HCT116 (cell line): ENCODE measurements around the gene TUBGCP5. TPM values are rescaled to one million over a fixed set of nuclear protein-coding genes. Genes with fewer than 3 reads are reported as not detected.

Experiments
- ATAC-seq: fragments of 200-7000 bp; cut with Tn5 transposase; 2 replicates; pipeline ENCODE4 v1.9.1; 2020; ENCODE audit warnings: mild to moderate bottlenecking, moderate library complexity
- BruUV-seq: library from RNA; stranded (reverse); fragments of 400-500 nt; replicated peaks from 2 replicates; lab custom pipeline; 2021; lab: Mats Ljungman, UMichigan
- CTCF ChIA-PET: fragments of 300-600 bp; sonication (Branson Sonifier 250); formaldehyde crosslinking; loops from one replicate; lab custom pipeline; 2021; ENCODE audit warnings: antibody characterized with exemption; lab: Charles Lee
- POLR2A ChIA-PET: fragments of 300-600, 350-600 bp; sonication (Branson Sonifier 250); formaldehyde crosslinking; loops from one replicate; lab custom pipeline; 2021; ENCODE audit warnings: antibody characterized with exemption; lab: Charles Lee
- RAD21 ChIA-PET, 2 experiments: fragments of 300-600 bp; sonication (Branson Sonifier 250); formaldehyde crosslinking; loops; one replicate each; lab custom pipeline; 2023; ENCODE audit warnings: low total read pairs in 2 of 2; ENCODE audit not compliant: uncharacterized antibody in 2 of 2, unreplicated experiment in 2 of 2, low non-redundant PET in 1 of 2; lab: Charles Lee
- DNase-seq: peaks from one replicate; pipeline ENCODE4 v3.0.0-alpha.2; 2010; ENCODE audit warnings: low read depth, low spot score
- H2AFZ ChIP-seq: fragments of 200-600 bp; shearing (Covaris generic), sonication (generic); 2 replicates; pipeline ENCODE4 v1.6.1; 2017; ENCODE audit warnings: low read depth, mixed run types, mixed read lengths, antibody characterized with exemption, low read length; ENCODE audit not compliant: poor library complexity, severe bottlenecking
- H3K27ac ChIP-seq: 2 replicates; pipeline ENCODE4 v1.5.1; 2012; ENCODE audit warnings: low read depth, low read length
- H3K27me3 ChIP-seq: fragments of 200-600 bp; sonication (generic); 2 replicates; pipeline ENCODE4 v1.6.1; 2016; ENCODE audit warnings: mixed run types, low read length, mixed read lengths; ENCODE audit not compliant: insufficient read depth
- H3K36me3 ChIP-seq, 2 experiments: fragments of 200-500 bp in 1 of 2; fragments of 200-600 bp in 1 of 2; sonication (Bioruptor generic) in 1 of 2; sonication (generic) in 1 of 2; 2 replicates each; pipeline versions ENCODE4 v1.5.1 to v1.6.1; 2014 to 2016; ENCODE audit warnings: low read length in 2 of 2, inconsistent platforms in 1 of 2, mixed read lengths in 1 of 2, mixed run types in 1 of 2; ENCODE audit not compliant: insufficient read depth in 2 of 2, control insufficient read depth in 1 of 2
- H3K4me1 ChIP-seq, 2 experiments: fragments of 200-600 bp in 1 of 2; sonication (generic) in 1 of 2; 2 replicates each; pipeline versions ENCODE4 v1.5.1 to v1.6.1; 2012 to 2017; ENCODE audit warnings: low read length in 2 of 2, inconsistent platforms in 1 of 2, mild to moderate bottlenecking in 1 of 2, mixed read lengths in 1 of 2, mixed run types in 1 of 2, moderate library complexity in 1 of 2; ENCODE audit not compliant: insufficient read depth in 2 of 2, control insufficient read depth in 1 of 2
- H3K4me2 ChIP-seq: fragments of 200-600 bp; sonication (generic); 2 replicates; pipeline ENCODE4 v1.6.1; 2017; ENCODE audit warnings: mixed run types, low read length, mixed read lengths
- H3K4me3 ChIP-seq, 2 experiments: fragments of 200-600 bp in 1 of 2; sonication (generic) in 1 of 2; replicated peaks in 1 of 2; 2 replicates each; pipeline ENCODE4 v1.5.1; 2011 to 2016; ENCODE audit warnings: low read length in 2 of 2, control low read depth in 1 of 2, low read depth in 1 of 2, mild to moderate bottlenecking in 1 of 2, mixed read lengths in 1 of 2, mixed run types in 1 of 2
- H3K79me2 ChIP-seq: fragments of 200-600 bp; sonication (generic); 2 replicates; pipeline ENCODE4 v1.6.1; 2017; ENCODE audit warnings: mild to moderate bottlenecking, mixed run types, low read length, moderate library complexity, mixed read lengths; ENCODE audit not compliant: insufficient read depth
- H3K9ac ChIP-seq: fragments of 200-600 bp; sonication (generic); 2 replicates; pipeline ENCODE4 v1.6.1; 2016; ENCODE audit warnings: low read length, mixed read lengths
- H3K9me2 ChIP-seq: fragments of 200-600 bp; sonication (generic), shearing (Covaris generic); 2 replicates; pipeline ENCODE4 v1.6.1; 2017; ENCODE audit warnings: mixed run types, mild to moderate bottlenecking, moderate library complexity; ENCODE audit not compliant: insufficient read depth
- H3K9me3 ChIP-seq, 2 experiments: fragments of 200-500 bp in 1 of 2; fragments of 200-600 bp in 1 of 2; sonication (Bioruptor generic) in 1 of 2; sonication (generic) in 1 of 2; 2 replicates each; pipeline ENCODE4 v1.6.1; 2014 to 2017; ENCODE audit warnings: low read length in 2 of 2, mixed read lengths in 2 of 2, inconsistent platforms in 1 of 2, low read depth in 1 of 2, mild to moderate bottlenecking in 1 of 2, mixed run types in 1 of 2, moderate library complexity in 1 of 2; ENCODE audit not compliant: control insufficient read depth in 1 of 2, insufficient read depth in 1 of 2
- H4K20me1 ChIP-seq: fragments of 200-600 bp; sonication (generic), shearing (Covaris generic); 2 replicates; pipeline ENCODE4 v1.6.1; 2017; ENCODE audit warnings: mixed run types, mild to moderate bottlenecking, moderate library complexity; ENCODE audit not compliant: insufficient read depth
- CBX3 ChIP-seq: IDR thresholded peaks from 2 replicates; pipeline ENCODE4 v1.6.1; 2012; ENCODE audit warnings: low read depth
- CEBPB ChIP-seq: IDR thresholded peaks from 2 replicates; pipeline ENCODE4 v1.6.1; 2012; ENCODE audit warnings: low read depth
- EGR1 ChIP-seq: IDR thresholded peaks from 2 replicates; pipeline ENCODE4 v1.6.1; 2012; ENCODE audit warnings: low read depth
- ELF1 ChIP-seq: IDR thresholded peaks from 2 replicates; pipeline ENCODE4 v1.6.1; 2012; ENCODE audit warnings: low read depth, borderline replicate concordance
- EZH2phosphoT487 ChIP-seq: fragments of 200-600 bp; IDR thresholded peaks from 2 replicates; pipeline ENCODE4 v1.6.1; 2018; ENCODE audit warnings: antibody characterized with exemption, borderline replicate concordance
- POLR2A ChIP-seq: IDR thresholded peaks from 2 replicates; pipeline ENCODE4 v1.7.0; 2011; ENCODE audit warnings: borderline replicate concordance; ENCODE audit not compliant: insufficient read depth, insufficient read length; ENCODE audit errors: extremely low read depth
- RAD21 ChIP-seq: IDR thresholded peaks from 2 replicates; pipeline ENCODE4 v1.6.1; 2012; ENCODE audit warnings: low read depth, mild to moderate bottlenecking
- SP1 ChIP-seq: IDR thresholded peaks from 2 replicates; pipeline ENCODE4 v1.6.1; 2012; ENCODE audit warnings: low read depth
- SRF ChIP-seq: IDR thresholded peaks from 2 replicates; pipeline ENCODE4 v1.6.1; 2012; ENCODE audit warnings: low read depth
- TCF7L2 ChIP-seq: IDR thresholded peaks from 2 replicates; pipeline ENCODE4 v1.7.0; 2011; ENCODE audit warnings: borderline replicate concordance, inconsistent platforms; ENCODE audit not compliant: insufficient read depth, insufficient read length; ENCODE audit errors: extremely low read depth
- YY1 ChIP-seq: IDR thresholded peaks from 2 replicates; pipeline ENCODE4 v1.6.1; 2011; ENCODE audit warnings: low read length, low read depth, moderate library complexity, mild to moderate bottlenecking; ENCODE audit not compliant: insufficient replicate concordance; ENCODE audit errors: extremely low read depth
- intact Hi-C: fragments of 100-400 bp; cut with micrococcal nuclease; formaldehyde crosslinking; loops from 2 replicates; pipeline ENCODE4 v1.10.0; 2022
- total RNA-seq: library from RNA; stranded (reverse); gene quantifications from one replicate; pipeline ENCODE4 v1.2.1, GENCODE V29; 2021; ENCODE audit not compliant: unreplicated experiment
- TF ChIP-seq, protein P1 (sequence below): IDR thresholded peaks from 2 replicates; pipeline ENCODE4 v1.6.1; 2011; ENCODE audit warnings: mild to moderate bottlenecking, low read length, moderate library complexity; ENCODE audit not compliant: insufficient replicate concordance; ENCODE audit errors: extremely low read depth
- TF ChIP-seq, protein P2 (sequence below), 3 experiments: fragments of 200-600 bp in 1 of 3; sonication (generic) in 1 of 3; IDR thresholded peaks in 2 of 3; conservative IDR thresholded peaks in 1 of 3; 2 replicates each; pipeline ENCODE4 v1.5.1; 2012 to 2017; ENCODE audit warnings: low read depth in 2 of 3, low read length in 2 of 3, antibody characterized with exemption in 1 of 3, borderline replicate concordance in 1 of 3, control low read depth in 1 of 3, mild to moderate bottlenecking in 1 of 3, mixed read lengths in 1 of 3, mixed run types in 1 of 3, moderate library complexity in 1 of 3; ENCODE audit not compliant: insufficient read depth in 1 of 3

Gene TUBGCP5
- total RNA-seq, 1 experiment from 2014 or later: 17.9 TPM

DNA sequence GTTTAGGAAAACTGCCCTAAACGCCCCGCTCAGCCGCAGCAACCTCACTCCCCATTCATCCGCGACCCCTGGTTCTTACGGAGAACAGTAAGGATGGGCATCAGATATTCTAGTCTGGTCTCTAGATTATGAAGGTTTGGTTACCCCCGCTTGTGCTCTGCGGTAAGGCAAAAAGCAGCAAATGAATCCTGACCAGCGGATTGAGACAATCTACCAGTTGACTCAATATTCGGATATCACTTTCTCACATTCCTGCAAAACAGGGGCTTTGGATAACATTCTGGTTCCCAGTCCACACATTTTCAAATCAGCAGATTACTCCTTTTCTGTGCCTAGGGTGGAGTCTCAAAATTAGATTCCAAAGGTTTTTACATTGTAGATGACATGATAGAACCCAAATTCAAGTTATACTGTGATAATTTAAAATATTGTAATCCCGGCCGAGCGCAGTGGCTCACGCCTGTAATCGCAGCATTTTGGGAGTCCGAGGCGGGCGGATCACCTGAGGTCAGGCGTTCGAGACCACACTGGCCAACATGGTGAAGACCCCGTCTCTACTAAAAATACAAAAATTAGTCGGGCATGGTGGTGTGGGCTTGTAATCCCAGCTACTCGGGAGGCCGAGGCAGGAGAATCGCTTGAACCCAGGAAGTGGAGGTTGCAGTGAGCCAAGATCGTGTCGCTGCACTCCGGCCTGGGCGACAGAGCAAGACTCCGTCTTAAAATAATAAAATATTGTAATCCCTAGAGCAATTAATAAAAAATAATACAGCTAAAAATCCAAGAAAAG is 58.1 kb downstream of the TUBGCP5 start:
- Histone ChIP-seq H3K27ac (peak overlapping the region; percentile 93), H3K79me2 (peaks cover 36% of the 10 kb centered on the region), H3K4me1 (peaks cover 15 to 23% of the 10 kb centered on the region in 2 experiments), H3K4me3 (peak overlapping the region; percentile 91 to 95), H3K27me3 (no peaks in the 10 kb centered on the region), H3K4me2 (peak overlapping the region; percentile 87), H3K9ac (peak overlapping the region; percentile 80), H4K20me1 (peaks cover 11% of the 10 kb centered on the region; the same call in 1 of the 2 replicates), H2AFZ (no peak overlapping the region), H3K9me3 (no peaks in the 10 kb centered on the region), H3K36me3 (no peaks in the 10 kb centered on the region), H3K9me2 (no peaks in the 10 kb centered on the region)
- ChIA-PET CTCF (no interaction called here), POLR2A (no interaction called here), RAD21 (no interaction called here)
- TF ChIP-seq CEBPB (no peak), ELF1 (no peak), EGR1 (no peak), EZH2phosphoT487 (no peak)
- DNase-seq (no peak), ATAC-seq (no peak)
- intact Hi-C loops: loop anchor here (5.0 kb wide), 1 partner anchor 84 kb away; no protein-coding TSS in a partner anchor
- TSS peak; percentile 79 for BruUV-seq

- Histone ChIP-seq H3K4me3 (peak within 1 kb of the TSS; percentile 91 to 95), H3K27me3 (no peaks in the 10 kb centered on the region), H2AFZ (no peak within 1 kb of the TSS), H4K20me1 (peaks cover 11% of the 10 kb centered on the region; the same call in 1 of the 2 replicates), H3K9ac (peak within 1 kb of the TSS; percentile 80), H3K9me3 (no peaks in the 10 kb centered on the region), H3K4me2 (peak within 1 kb of the TSS; percentile 87), H3K36me3 (no peaks in the 10 kb centered on the region), H3K4me1 (peaks cover 15 to 23% of the 10 kb centered on the region in 2 experiments), H3K79me2 (peaks cover 45% of the 10 kb centered on the region), H3K9me2 (no peaks in the 10 kb centered on the region), H3K27ac (peak within 1 kb of the TSS; percentile 93)
- peak; percentile 87 for ATAC-seq
- DNase-seq: peak; percentile 61
- RAD21 ChIA-PET: no interaction called here
- POLR2A ChIA-PET: no interaction called here
- CTCF ChIA-PET: no interaction called here
- intact Hi-C loops: loop anchor here (5.0 kb wide), 1 partner anchor 83 kb away; no protein-coding TSS in a partner anchor
- no TSS peak for BruUV-seq
- no peak for TF ChIP-seq POLR2A
- TF ChIP-seq, protein P1, sequence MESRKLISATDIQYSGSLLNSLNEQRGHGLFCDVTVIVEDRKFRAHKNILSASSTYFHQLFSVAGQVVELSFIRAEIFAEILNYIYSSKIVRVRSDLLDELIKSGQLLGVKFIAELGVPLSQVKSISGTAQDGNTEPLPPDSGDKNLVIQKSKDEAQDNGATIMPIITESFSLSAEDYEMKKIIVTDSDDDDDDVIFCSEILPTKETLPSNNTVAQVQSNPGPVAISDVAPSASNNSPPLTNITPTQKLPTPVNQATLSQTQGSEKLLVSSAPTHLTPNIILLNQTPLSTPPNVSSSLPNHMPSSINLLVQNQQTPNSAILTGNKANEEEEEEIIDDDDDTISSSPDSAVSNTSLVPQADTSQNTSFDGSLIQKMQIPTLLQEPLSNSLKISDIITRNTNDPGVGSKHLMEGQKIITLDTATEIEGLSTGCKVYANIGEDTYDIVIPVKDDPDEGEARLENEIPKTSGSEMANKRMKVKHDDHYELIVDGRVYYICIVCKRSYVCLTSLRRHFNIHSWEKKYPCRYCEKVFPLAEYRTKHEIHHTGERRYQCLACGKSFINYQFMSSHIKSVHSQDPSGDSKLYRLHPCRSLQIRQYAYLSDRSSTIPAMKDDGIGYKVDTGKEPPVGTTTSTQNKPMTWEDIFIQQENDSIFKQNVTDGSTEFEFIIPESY: no peak
- TF ChIP-seq CBX3: no peak
- no peak for TF ChIP-seq SP1
- TF ChIP-seq ELF1: no peak
- TF ChIP-seq YY1: no peak
- no peak for TF ChIP-seq TCF7L2
- TF ChIP-seq, protein P2, sequence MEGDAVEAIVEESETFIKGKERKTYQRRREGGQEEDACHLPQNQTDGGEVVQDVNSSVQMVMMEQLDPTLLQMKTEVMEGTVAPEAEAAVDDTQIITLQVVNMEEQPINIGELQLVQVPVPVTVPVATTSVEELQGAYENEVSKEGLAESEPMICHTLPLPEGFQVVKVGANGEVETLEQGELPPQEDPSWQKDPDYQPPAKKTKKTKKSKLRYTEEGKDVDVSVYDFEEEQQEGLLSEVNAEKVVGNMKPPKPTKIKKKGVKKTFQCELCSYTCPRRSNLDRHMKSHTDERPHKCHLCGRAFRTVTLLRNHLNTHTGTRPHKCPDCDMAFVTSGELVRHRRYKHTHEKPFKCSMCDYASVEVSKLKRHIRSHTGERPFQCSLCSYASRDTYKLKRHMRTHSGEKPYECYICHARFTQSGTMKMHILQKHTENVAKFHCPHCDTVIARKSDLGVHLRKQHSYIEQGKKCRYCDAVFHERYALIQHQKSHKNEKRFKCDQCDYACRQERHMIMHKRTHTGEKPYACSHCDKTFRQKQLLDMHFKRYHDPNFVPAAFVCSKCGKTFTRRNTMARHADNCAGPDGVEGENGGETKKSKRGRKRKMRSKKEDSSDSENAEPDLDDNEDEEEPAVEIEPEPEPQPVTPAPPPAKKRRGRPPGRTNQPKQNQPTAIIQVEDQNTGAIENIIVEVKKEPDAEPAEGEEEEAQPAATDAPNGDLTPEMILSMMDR (IDR thresholded peaks at IDR 0.05 in 2 of 3, conservative IDR thresholded peaks at IDR 0.05 in 1 of 3; ENCODE audit: borderline replicate concordance in 1 of 3, insufficient read depth in 1 of 3, low read depth in 2 of 3, low read length in 2 of 3): no peak
- TF ChIP-seq EZH2phosphoT487: no peak
- no peak for TF ChIP-seq SRF
- TF ChIP-seq RAD21: no peak
These were observed 58.9 kb downstream of the TUBGCP5 start, which contains the start of gene CYFIP1 for GRCh38 chr15:22980189-22981050. TSS of gene CYFIP1 (minus strand) at chr15:22980368. CDS start at chr15:22947285, 33,083 bp downstream.
